K562 (cell line): ENCODE results near the gene PRKAG1. TPM values are rescaled to one million over a fixed set of nuclear protein-coding genes. Genes with fewer than 3 reads are reported as not detected.

Experiments used
- C11orf30 ChIP-seq: fragments of 450-650 bp; IDR thresholded peaks from 2 replicates; pipeline ENCODE4 v1.6.1; 2016; ENCODE audit warnings: low read depth, mild to moderate bottlenecking
- CCNT2 ChIP-seq: IDR thresholded peaks from 2 replicates; pipeline ENCODE4 v1.6.1; 2011; ENCODE audit warnings: borderline replicate concordance, low read depth, mild to moderate bottlenecking, moderate library complexity, mixed read lengths, low read length; ENCODE audit not compliant: insufficient read length; ENCODE audit errors: extremely low read depth
- CEBPG ChIP-seq, 3 experiments: fragments of 200-800 bp in 1 of 3; sonication (Bioruptor generic) in 1 of 3; sonication (generic) in 1 of 3; formaldehyde crosslinking in 1 of 3; IDR thresholded peaks in 2 of 3; conservative IDR thresholded peaks in 1 of 3; 2 replicates each; pipeline versions ENCODE4 v1.6.1 to v1.8.0; 2016 to 2022; ENCODE audit warnings: missing compliant biosample characterization in 2 of 3, missing genetic modification characterization in 2 of 3, mild to moderate bottlenecking in 1 of 3, missing genetic modification reagents in 1 of 3
- CHD2 ChIP-seq: IDR thresholded peaks from 2 replicates; pipeline ENCODE4 v1.6.1; 2011; ENCODE audit warnings: low read depth, low read length
- CSDE1 ChIP-seq, 2 experiments: fragments of 450-650 bp; IDR thresholded peaks; 2 replicates each; pipeline ENCODE4 v1.6.1; 2016; ENCODE audit warnings: mild to moderate bottlenecking in 1 of 2
- DIDO1 ChIP-seq: fragments of 450-650 bp; IDR thresholded peaks from 2 replicates; pipeline ENCODE4 v1.6.1; 2016; ENCODE audit warnings: low read depth, missing biosample characterization, missing genetic modification characterization
- ELF2 ChIP-seq: fragments of 250-450 bp; sonication (Bioruptor Pico); IDR thresholded peaks from 2 replicates; pipeline ENCODE4 v1.5.0; 2021; ENCODE audit warnings: mild to moderate bottlenecking
- EP400 ChIP-seq: fragments of 450-650 bp; IDR thresholded peaks from 2 replicates; pipeline ENCODE4 v1.6.1; 2017; ENCODE audit warnings: antibody characterized with exemption, mild to moderate bottlenecking, moderate library complexity
- HDAC3 ChIP-seq: fragments of 450-650 bp; IDR thresholded peaks from 2 replicates; pipeline ENCODE4 v1.6.1; 2018; ENCODE audit warnings: borderline replicate concordance, mild to moderate bottlenecking, moderate library complexity; ENCODE audit not compliant: partially characterized antibody
- KDM5B ChIP-seq: fragments of 200-600 bp; sonication (generic); IDR thresholded peaks from 2 replicates; pipeline ENCODE4 v1.6.1; 2012; ENCODE audit warnings: low read depth, mild to moderate bottlenecking, moderate library complexity, low read length, control low read depth, inconsistent platforms; ENCODE audit not compliant: insufficient replicate concordance
- OTX1 ChIP-seq: fragments of 450-650 bp; formaldehyde crosslinking; IDR thresholded peaks from 2 replicates; pipeline ENCODE4 v1.4.0; 2022; ENCODE audit warnings: mild to moderate bottlenecking
- PHF8 ChIP-seq: fragments of 200-600 bp; sonication (generic); IDR thresholded peaks from 2 replicates; pipeline ENCODE4 v1.6.1; 2012; ENCODE audit warnings: mixed run types, mild to moderate bottlenecking, inconsistent platforms, low read length, moderate library complexity, borderline replicate concordance
- RBM34 ChIP-seq: fragments of 200-400 bp; formaldehyde crosslinking; IDR thresholded peaks from 2 replicates; pipeline ENCODE4 v1.6.1; 2018; ENCODE audit warnings: low read length, borderline replicate concordance; ENCODE audit not compliant: insufficient read depth
- RCOR1 ChIP-seq, 2 experiments: IDR thresholded peaks; 2 replicates each; pipeline ENCODE4 v1.6.1; 2012; ENCODE audit warnings: low read depth in 2 of 2, low read length in 2 of 2, borderline replicate concordance in 1 of 2, improper control_type of control experiment in 1 of 2
- SIN3A ChIP-seq, 2 experiments: fragments of 150-350 bp in 1 of 2; IDR thresholded peaks; 2 replicates each; pipeline ENCODE4 v1.6.1; 2011 to 2016; ENCODE audit warnings: borderline replicate concordance in 2 of 2, low read depth in 2 of 2, low read length in 2 of 2, mild to moderate bottlenecking in 2 of 2, moderate library complexity in 2 of 2; ENCODE audit not compliant: control insufficient read depth in 1 of 2
- SIN3B ChIP-seq: fragments of 450-650 bp; IDR thresholded peaks from 2 replicates; pipeline ENCODE4 v1.6.1; 2017; ENCODE audit warnings: low read depth, mild to moderate bottlenecking, moderate library complexity
- SMAD1 ChIP-seq: fragments of 150-350 bp; IDR thresholded peaks from 2 replicates; pipeline ENCODE4 v1.6.1; 2014; ENCODE audit warnings: low read length, low read depth; ENCODE audit not compliant: partially characterized antibody
- TBL1XR1 ChIP-seq, 2 experiments: IDR thresholded peaks; 2 replicates each; pipeline ENCODE4 v1.6.1; 2012; ENCODE audit warnings: improper control_type of control experiment in 2 of 2, low read length in 2 of 2, mild to moderate bottlenecking in 1 of 2
- ZBTB7A ChIP-seq: IDR thresholded peaks from 2 replicates; pipeline ENCODE4 v1.6.1; 2011; ENCODE audit warnings: low read depth, mild to moderate bottlenecking, low read length, moderate library complexity, borderline replicate concordance; ENCODE audit not compliant: control insufficient read depth
- ZNF146 ChIP-seq: IDR thresholded peaks from one replicate; pipeline ENCODE4 v1.6.1; 2018; ENCODE audit warnings: missing compliant biosample characterization; ENCODE audit not compliant: unreplicated experiment
- ZNF347 ChIP-seq: fragments of 450-650 bp; formaldehyde crosslinking; IDR thresholded peaks from 2 replicates; pipeline ENCODE4 v1.4.0; 2020; ENCODE audit warnings: low read depth, mild to moderate bottlenecking, moderate library complexity
- ZNF511 ChIP-seq: sonication (generic); formaldehyde crosslinking; IDR thresholded peaks from 2 replicates; pipeline ENCODE4 v1.8.0; 2022; ENCODE audit warnings: mild to moderate bottlenecking, missing genetic modification reagents
- polyA plus RNA-seq, 8 experiments: library from polyadenylated mRNA; depleted of rRNA in 4 of 8; stranded (reverse) in 5 of 8; unstranded in 3 of 8; fragments of >200 nt; fragmentation: Nextera tagmentation in 2 of 8; fragmentation: Illumina TruSeq in 1 of 8; extraction: Ambion mirVana in 2 of 8; extraction: Trizol in 1 of 8; gene quantifications; 2 replicates each; pipeline versions ENCODE4 v1.2.1 to v1.2.3, GENCODE V29; 2011 to 2014; ENCODE audit warnings: inconsistent platforms in 1 of 8, missing spikeins in 1 of 8
- total RNA-seq, 7 experiments: library from RNA; depleted of rRNA in 6 of 7; stranded (reverse); fragments of >200 nt in 6 of 7; fragmentation: Illumina TruSeq in 2 of 7; extraction: Trizol in 2 of 7; gene quantifications; 2 replicates each; pipeline versions ENCODE4 v1.2.1 to v1.2.3, GENCODE V29; 2011 to 2021; ENCODE audit warnings: low replicate concordance in 1 of 7
- TF ChIP-seq, protein P1 (sequence below): sonication (generic); formaldehyde crosslinking; IDR thresholded peaks from 2 replicates; pipeline ENCODE4 v1.8.1; 2023; ENCODE audit warnings: mild to moderate bottlenecking, missing genetic modification reagents
- TF ChIP-seq, protein P2 (sequence below): fragments of 450-650 bp; IDR thresholded peaks from 2 replicates; pipeline ENCODE4 v1.6.1; 2016

Gene PRKAG1
- total and polyA plus RNA-seq, 9 of the 15 experiments (the other 6 are each of a cell fraction or from before 2014, with no cell fraction given), result 51.1 to 126 (median 79.1) TPM

GRCh38 chr12:48957141-48958048, 61.2 kb downstream of the PRKAG1 start, which contains the start of gene ARF3 (continued):
- TF ChIP-seq CEBPG (CRISPR knock-in tag; IDR thresholded peaks at IDR 0.05), result no peak
- no peak for TF ChIP-seq CEBPG (tag; conservative IDR thresholded peaks at IDR 0.05 in 1 of 2, IDR thresholded peaks at IDR 0.05 in 1 of 2)
- no peak for TF ChIP-seq RBM34
- no peak for TF ChIP-seq OTX1
- no peak for TF ChIP-seq ZNF146 (CRISPR knock-in tag)
- TF ChIP-seq CSDE1 (IDR thresholded peaks at IDR 0.05), result peak in 1 of 2 experiments; percentile 67; a peak in 1 of 4 replicates
- TF ChIP-seq C11orf30, result no peak
- TF ChIP-seq SIN3A (IDR thresholded peaks at IDR 0.05; ENCODE audit: borderline replicate concordance in 2 of 2, control insufficient read depth in 1 of 2, low read depth in 2 of 2, low read length in 2 of 2), result peak; percentile 72 to 88
- peak; percentile 74; the same call in 1 of the 2 replicates for TF ChIP-seq DIDO1
- TF ChIP-seq, protein P1, sequence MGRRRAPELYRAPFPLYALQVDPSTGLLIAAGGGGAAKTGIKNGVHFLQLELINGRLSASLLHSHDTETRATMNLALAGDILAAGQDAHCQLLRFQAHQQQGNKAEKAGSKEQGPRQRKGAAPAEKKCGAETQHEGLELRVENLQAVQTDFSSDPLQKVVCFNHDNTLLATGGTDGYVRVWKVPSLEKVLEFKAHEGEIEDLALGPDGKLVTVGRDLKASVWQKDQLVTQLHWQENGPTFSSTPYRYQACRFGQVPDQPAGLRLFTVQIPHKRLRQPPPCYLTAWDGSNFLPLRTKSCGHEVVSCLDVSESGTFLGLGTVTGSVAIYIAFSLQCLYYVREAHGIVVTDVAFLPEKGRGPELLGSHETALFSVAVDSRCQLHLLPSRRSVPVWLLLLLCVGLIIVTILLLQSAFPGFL (CRISPR knock-in tag), result no peak
- no peak for TF ChIP-seq ZNF347 (CRISPR knock-in tag)
- TF ChIP-seq PHF8, result peak; percentile 84; the same call in 1 of the 2 replicates
- peak; percentile 61 for TF ChIP-seq KDM5B
- TF ChIP-seq HDAC3, result peak; percentile 87
- peak; percentile 100 for TF ChIP-seq CHD2
- TF ChIP-seq SMAD1, result peak; percentile 13
- no peak; a peak in 1 of 4 replicates for TF ChIP-seq TBL1XR1 (IDR thresholded peaks at IDR 0.05; ENCODE audit: low read length in 2 of 2)
- TF ChIP-seq SIN3B, result 0 out of 2 replicates have a peak, but pooled peaks have one; percentile 19
- peak; percentile 49 for TF ChIP-seq EP400
- peak; percentile 44 for TF ChIP-seq CCNT2
- 0 out of 2 replicates have a peak, but pooled peaks have one; percentile 60 for TF ChIP-seq ELF2 (CRISPR knock-in tag)
- TF ChIP-seq ZBTB7A, result no peak
- TF ChIP-seq ZNF511 (CRISPR knock-in tag), result 0 out of 2 replicates have a peak, but pooled peaks have one; percentile 60
- TF ChIP-seq, protein P2, sequence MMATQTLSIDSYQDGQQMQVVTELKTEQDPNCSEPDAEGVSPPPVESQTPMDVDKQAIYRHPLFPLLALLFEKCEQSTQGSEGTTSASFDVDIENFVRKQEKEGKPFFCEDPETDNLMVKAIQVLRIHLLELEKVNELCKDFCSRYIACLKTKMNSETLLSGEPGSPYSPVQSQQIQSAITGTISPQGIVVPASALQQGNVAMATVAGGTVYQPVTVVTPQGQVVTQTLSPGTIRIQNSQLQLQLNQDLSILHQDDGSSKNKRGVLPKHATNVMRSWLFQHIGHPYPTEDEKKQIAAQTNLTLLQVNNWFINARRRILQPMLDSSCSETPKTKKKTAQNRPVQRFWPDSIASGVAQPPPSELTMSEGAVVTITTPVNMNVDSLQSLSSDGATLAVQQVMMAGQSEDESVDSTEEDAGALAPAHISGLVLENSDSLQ, result peak; percentile 48
- peak in 1 of 2 experiments; percentile 75; a peak in 1 of 4 replicates for TF ChIP-seq RCOR1 (IDR thresholded peaks at IDR 0.05; ENCODE audit: borderline replicate concordance in 1 of 2, low read depth in 2 of 2, low read length in 2 of 2)
